Stimulated activated CD4-positive, alpha-beta T cell treated with anti-CD3 and anti-CD28 coated beads, Interleukin-1b, Interleukin-23, amount 100 ng/mL, for 1 hour (primary cell): ENCODE data around the gene NPNT.
"Not testable (repeated sequence)": the region's sequence is repeated elsewhere in the genome, so short reads cannot be mapped to it uniquely, and the experiment has no call there.

ENCODE experiments used
- DNase-seq, 2 donors: peaks; one replicate each; pipeline ENCODE4 v3.0.0-alpha.2; 2020; ENCODE audit warnings: low read depth in 2 of 2

NPNT gene, protein sequence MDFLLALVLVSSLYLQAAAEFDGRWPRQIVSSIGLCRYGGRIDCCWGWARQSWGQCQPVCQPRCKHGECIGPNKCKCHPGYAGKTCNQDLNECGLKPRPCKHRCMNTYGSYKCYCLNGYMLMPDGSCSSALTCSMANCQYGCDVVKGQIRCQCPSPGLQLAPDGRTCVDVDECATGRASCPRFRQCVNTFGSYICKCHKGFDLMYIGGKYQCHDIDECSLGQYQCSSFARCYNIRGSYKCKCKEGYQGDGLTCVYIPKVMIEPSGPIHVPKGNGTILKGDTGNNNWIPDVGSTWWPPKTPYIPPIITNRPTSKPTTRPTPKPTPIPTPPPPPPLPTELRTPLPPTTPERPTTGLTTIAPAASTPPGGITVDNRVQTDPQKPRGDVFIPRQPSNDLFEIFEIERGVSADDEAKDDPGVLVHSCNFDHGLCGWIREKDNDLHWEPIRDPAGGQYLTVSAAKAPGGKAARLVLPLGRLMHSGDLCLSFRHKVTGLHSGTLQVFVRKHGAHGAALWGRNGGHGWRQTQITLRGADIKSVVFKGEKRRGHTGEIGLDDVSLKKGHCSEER

GRCh38 chr4:105894660-105895582, at the start of gene NPNT:
TSS of gene NPNT (plus strand) at chr4:105895471. CDS start at chr4:105895653, 182 bp downstream.
- no peak for DNase-seq

GRCh38 chr4:105845559-105845958, 49.7 kb upstream of the NPNT start:
- DNase-seq, result no peak

GRCh38 chr4:105848359-105848758, 46.9 kb upstream of the NPNT start:
- not testable (repeated sequence) for DNase-seq

DNA sequence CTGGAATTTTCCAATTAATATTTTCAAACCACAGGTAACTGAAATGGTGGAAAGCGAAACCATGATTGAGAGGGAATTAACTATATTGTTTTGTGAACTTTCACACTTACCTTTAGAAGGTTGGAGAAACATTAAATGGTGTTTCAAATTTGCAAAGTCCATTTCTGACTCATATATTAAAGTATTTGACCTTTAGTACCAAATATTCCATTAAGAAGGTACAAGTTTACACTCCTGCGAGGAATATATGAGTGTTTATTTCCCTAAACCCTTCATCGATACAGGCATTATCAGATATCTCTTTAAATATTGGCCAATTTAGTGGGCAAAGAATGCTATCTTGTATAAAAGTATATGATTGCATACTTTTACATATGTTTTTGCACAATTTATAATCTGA, 44.1 kb upstream of the NPNT start:
- no peak for DNase-seq

DNA sequence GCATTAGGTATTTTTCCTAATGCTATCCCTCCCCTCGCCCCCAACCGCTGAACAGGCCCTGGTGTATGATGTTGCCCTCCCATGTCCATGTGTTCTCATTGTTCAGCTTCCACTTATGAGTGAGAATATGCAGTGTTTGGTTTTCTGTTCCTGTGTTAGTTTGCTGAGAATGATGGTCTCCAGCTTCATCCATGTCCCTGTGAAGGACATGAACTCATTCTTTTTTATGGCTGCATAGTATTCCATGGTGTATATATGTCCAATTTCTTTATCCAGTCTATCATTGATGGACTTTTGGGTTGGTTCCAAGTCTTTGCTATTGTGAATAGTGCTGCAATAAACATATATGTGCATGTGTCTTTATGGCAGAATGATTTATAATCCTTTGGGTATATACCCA, 43.0 kb upstream of the NPNT start:
- not testable (repeated sequence) for DNase-seq

- no peak for DNase-seq
These were observed 36.7 kb upstream of the NPNT start for GRCh38 chr4:105858466-105859040.

DNA sequence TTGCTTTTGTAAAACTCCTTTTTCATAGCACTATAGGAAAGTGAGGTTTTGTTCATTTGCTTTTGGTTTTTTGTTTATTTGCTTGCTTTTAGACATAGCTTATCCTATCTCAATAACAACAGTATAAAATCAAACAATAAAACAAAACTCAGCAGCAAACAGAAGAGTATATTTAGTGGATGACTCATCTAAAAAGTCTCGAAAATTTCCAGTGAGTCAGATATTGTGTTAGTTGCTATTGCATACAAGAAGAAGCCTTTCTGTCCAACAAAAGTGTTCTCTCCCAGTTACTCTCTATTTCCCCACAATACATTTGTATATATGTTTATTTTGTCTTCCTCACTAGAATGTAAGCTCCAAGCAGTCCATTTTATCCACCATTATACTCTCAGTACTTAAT, 36.0 kb upstream of the NPNT start:
- no peak for DNase-seq

DNA sequence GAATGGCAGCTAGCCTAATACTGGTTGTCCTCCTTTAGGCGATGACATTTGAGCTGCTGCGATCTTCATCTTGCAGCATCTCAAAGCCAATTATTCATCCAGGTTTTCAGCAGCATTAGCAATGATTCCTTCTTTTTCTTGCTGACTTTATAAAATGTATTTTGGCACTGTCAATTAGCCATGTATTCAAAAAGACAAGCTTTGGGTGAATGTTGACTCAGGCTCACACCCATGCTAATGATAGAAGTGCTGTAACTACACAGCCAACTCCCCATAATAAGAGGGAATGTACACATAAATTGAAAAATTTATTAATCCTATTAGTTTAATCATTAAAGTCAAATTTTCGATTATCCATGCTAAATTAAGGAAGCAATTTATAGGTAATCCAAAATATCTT, 24.3 kb upstream of the NPNT start:
- DNase-seq, result no peak

DNA sequence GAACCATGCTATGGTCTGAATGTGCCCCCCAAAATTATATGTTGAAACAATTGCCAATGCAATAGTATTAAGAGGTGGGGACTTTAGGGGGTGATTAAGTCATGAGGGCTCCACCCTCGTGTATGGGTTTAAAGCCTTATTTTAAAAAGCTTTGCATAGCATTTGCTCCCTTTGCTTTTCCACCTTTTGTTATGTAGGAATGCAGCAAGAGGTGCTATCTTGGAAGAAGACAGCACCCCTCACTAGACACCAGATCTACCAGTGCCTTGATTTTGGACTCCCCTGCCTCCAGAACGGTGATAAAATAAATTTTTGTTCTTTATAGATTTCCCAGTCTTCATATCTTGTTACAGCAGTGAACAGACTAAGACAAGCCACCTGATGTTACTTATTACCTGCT, 23.3 kb upstream of the NPNT start:
- DNase-seq, result no peak

GRCh38 chr4:105875233-105875632, 20.0 kb upstream of the NPNT start:
- DNase-seq, result no peak

- DNase-seq, result no peak
These were observed 16.6 kb upstream of the NPNT start for GRCh38 chr4:105878668-105879067.

GRCh38 chr4:105887508-105887907, 7.8 kb upstream of the NPNT start:
- DNase-seq, result no peak

- DNase-seq, result no peak
These were observed 551 bp downstream of the NPNT start for GRCh38 chr4:105895583-105896460.

- no peak for DNase-seq
These were observed 1.2 kb downstream of the NPNT start for GRCh38 chr4:105896461-105896942.

- no peak for DNase-seq
These were observed 1.9 kb downstream of the NPNT start for GRCh38 chr4:105896984-105897775.

DNA sequence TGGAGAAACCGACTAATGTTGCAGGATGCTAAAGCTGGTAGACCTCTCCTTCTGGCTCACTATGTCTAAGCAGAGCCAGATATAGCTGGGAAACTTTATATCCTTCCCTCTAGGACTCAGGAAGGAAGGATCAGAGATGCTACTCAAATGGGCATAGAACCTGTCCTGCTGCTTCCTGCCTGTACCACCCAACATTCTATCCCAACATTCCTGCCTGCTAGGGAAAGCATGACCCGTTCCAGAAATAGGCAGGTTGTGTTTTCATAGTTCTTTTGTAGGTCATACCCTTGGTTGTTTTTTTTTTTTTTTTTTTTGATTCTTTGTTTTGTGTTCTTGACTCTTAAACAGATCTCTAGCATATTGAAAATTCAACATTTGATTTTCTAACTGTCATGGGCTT, 5.3 kb downstream of the NPNT start:
- DNase-seq, result no peak

GRCh38 chr4:105902550-105903262, 7.4 kb downstream of the NPNT start:
- no peak for DNase-seq

DNA sequence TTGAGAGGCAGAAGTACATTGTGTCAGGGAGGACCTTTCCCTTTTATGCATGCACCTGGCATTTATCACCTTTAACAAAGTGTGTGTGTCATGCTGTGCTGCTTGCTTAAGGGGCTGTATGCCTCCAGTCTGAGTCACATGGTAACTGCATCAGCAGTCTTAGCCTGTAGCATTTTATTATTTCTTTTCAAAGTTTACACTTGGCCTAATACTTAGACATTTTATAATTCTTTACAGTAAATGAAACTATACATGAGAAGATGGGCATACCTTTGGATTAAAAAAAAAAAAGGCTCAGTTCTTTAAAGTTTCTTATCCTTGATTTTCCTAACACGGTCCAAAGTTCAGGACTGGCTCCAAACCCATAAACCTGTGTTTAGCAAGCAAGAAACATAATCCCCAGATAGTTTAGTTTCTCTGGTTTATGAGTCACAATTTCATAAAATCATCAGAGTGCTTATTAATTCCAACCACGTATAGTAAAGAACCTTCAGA, 14.6 kb downstream of the NPNT start:
- DNase-seq, result no peak

GRCh38 chr4:105911426-105911825, 16.2 kb downstream of the NPNT start:
- no peak for DNase-seq
